ENCODE data around the gene SLC25A22. TPM values are rescaled to one million over a fixed set of nuclear protein-coding genes. Genes with fewer than 3 reads are reported as not detected.

SLC25A22 gene
- total RNA-seq, 1 experiment from 2014 or later, result 44.5 TPM

GRCh38 chr11:769887-770641, 28.0 kb downstream of the SLC25A22 start:
- BruUV-seq (replicated peaks), result TSS peak; percentile 18
- Mint-ChIP-seq H3K27me3 (ENCODE audit: unreplicated experiment) (no peaks in the 10 kb centered on the region), H3K36me3 (ENCODE audit: insufficient read depth, unreplicated experiment) (peaks cover 66% of the 10 kb centered on the region), H3K9me3 (ENCODE audit: low read depth, unreplicated experiment) (no peaks in the 10 kb centered on the region), H3K4me1 (ENCODE audit: low read depth, unreplicated experiment) (peaks cover 3% of the 10 kb centered on the region), H3K27ac (ENCODE audit: unreplicated experiment) (no peak overlapping the region), H3K4me3 (ENCODE audit: low read depth, unreplicated experiment) (no peak overlapping the region)
- TF ChIP-seq, protein P1, sequence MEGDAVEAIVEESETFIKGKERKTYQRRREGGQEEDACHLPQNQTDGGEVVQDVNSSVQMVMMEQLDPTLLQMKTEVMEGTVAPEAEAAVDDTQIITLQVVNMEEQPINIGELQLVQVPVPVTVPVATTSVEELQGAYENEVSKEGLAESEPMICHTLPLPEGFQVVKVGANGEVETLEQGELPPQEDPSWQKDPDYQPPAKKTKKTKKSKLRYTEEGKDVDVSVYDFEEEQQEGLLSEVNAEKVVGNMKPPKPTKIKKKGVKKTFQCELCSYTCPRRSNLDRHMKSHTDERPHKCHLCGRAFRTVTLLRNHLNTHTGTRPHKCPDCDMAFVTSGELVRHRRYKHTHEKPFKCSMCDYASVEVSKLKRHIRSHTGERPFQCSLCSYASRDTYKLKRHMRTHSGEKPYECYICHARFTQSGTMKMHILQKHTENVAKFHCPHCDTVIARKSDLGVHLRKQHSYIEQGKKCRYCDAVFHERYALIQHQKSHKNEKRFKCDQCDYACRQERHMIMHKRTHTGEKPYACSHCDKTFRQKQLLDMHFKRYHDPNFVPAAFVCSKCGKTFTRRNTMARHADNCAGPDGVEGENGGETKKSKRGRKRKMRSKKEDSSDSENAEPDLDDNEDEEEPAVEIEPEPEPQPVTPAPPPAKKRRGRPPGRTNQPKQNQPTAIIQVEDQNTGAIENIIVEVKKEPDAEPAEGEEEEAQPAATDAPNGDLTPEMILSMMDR (IDR thresholded peaks at IDR 0.05; ENCODE audit: unreplicated experiment), result no peak
- intact Hi-C loops (cut with micrococcal nuclease; ENCODE audit: unreplicated experiment), result no loop called here
- CTCF ChIA-PET, result no interaction called here
- no peak for DNase-seq

GRCh38 chr11:767238-767637, 30.8 kb downstream of the SLC25A22 start:
- CTCF ChIA-PET, result no interaction called here
- BruUV-seq (replicated peaks), result TSS peak; percentile 9
- H3K4me1 Mint-ChIP-seq (ENCODE audit: low read depth, unreplicated experiment), result peaks cover 14% of the 10 kb centered on the region
- no peak for DNase-seq
- TF ChIP-seq, protein P1 (IDR thresholded peaks at IDR 0.05; ENCODE audit: unreplicated experiment), result no peak
- no peak overlapping the region for H3K4me3 Mint-ChIP-seq (ENCODE audit: low read depth, unreplicated experiment)
- no peak overlapping the region for H3K27ac Mint-ChIP-seq (ENCODE audit: unreplicated experiment)
- H3K9me3 Mint-ChIP-seq (ENCODE audit: low read depth, unreplicated experiment), result no peaks in the 10 kb centered on the region
- intact Hi-C loops (cut with micrococcal nuclease; ENCODE audit: unreplicated experiment), result no loop called here
- H3K27me3 Mint-ChIP-seq (ENCODE audit: unreplicated experiment), result no peaks in the 10 kb centered on the region
- peaks cover 80% of the 10 kb centered on the region for H3K36me3 Mint-ChIP-seq (ENCODE audit: insufficient read depth, unreplicated experiment)

- Mint-ChIP-seq H3K27ac (ENCODE audit: unreplicated experiment) (no peak overlapping the region), H3K4me3 (ENCODE audit: low read depth, unreplicated experiment) (no peak overlapping the region), H3K27me3 (ENCODE audit: unreplicated experiment) (no peaks in the 10 kb centered on the region), H3K4me1 (ENCODE audit: low read depth, unreplicated experiment) (peaks cover 18% of the 10 kb centered on the region), H3K36me3 (ENCODE audit: insufficient read depth, unreplicated experiment) (peaks cover 84% of the 10 kb centered on the region), H3K9me3 (ENCODE audit: low read depth, unreplicated experiment) (no peaks in the 10 kb centered on the region)
- DNase-seq, result no peak
- no TSS peak for BruUV-seq (replicated peaks)
- CTCF ChIA-PET, result no interaction called here
- TF ChIP-seq, protein P1 (IDR thresholded peaks at IDR 0.05; ENCODE audit: unreplicated experiment), result no peak
- intact Hi-C loops (cut with micrococcal nuclease; ENCODE audit: unreplicated experiment), result no loop called here
Measured at GRCh38 chr11:766936-767210, 31.2 kb downstream of the SLC25A22 start.

- Mint-ChIP-seq H3K4me3 (ENCODE audit: low read depth, unreplicated experiment) (no peak overlapping the region), H3K36me3 (ENCODE audit: insufficient read depth, unreplicated experiment) (peaks cover 87% of the 10 kb centered on the region), H3K27me3 (ENCODE audit: unreplicated experiment) (no peaks in the 10 kb centered on the region), H3K27ac (ENCODE audit: unreplicated experiment) (no peak overlapping the region), H3K4me1 (ENCODE audit: low read depth, unreplicated experiment) (peaks cover 22% of the 10 kb centered on the region), H3K9me3 (ENCODE audit: low read depth, unreplicated experiment) (no peaks in the 10 kb centered on the region)
- BruUV-seq (replicated peaks), result no TSS peak
- CTCF ChIA-PET, result no interaction called here
- intact Hi-C loops (cut with micrococcal nuclease; ENCODE audit: unreplicated experiment), result no loop called here
- no peak for DNase-seq
- TF ChIP-seq, protein P1 (IDR thresholded peaks at IDR 0.05; ENCODE audit: unreplicated experiment), result no peak
Measured at GRCh38 chr11:766106-766935, 31.8 kb downstream of the SLC25A22 start.

All from Calu3 (cell line).